Fibroblast of lung (primary cell): ENCODE measurements around the gene SLC39A8. TPM values are rescaled to one million over a fixed set of nuclear protein-coding genes. Genes with fewer than 3 reads are reported as not detected.

Experiments used
- DNase-seq, 2 donors: peaks; one replicate each; pipeline versions ENCODE4 v3.0.0 to v3.0.0-alpha.2; 2010; ENCODE audit warnings: low read depth in 2 of 2
- H2AFZ ChIP-seq: 2 replicates; pipeline ENCODE4 v1.5.1; 2012; ENCODE audit warnings: low read length, control low read depth, inconsistent platforms
- H3K27ac ChIP-seq: 2 replicates; pipeline ENCODE4 v1.5.1; 2011; ENCODE audit warnings: low read length, control low read depth; ENCODE audit not compliant: insufficient read depth
- H3K27me3 ChIP-seq: 2 replicates; pipeline ENCODE4 v1.5.1; 2011; ENCODE audit warnings: mild to moderate bottlenecking, low read length; ENCODE audit not compliant: control insufficient read depth, insufficient read depth
- H3K36me3 ChIP-seq: 2 replicates; pipeline ENCODE4 v1.5.1; 2011; ENCODE audit warnings: low read length; ENCODE audit not compliant: control insufficient read depth, insufficient read depth
- H3K4me1 ChIP-seq: 2 replicates; pipeline ENCODE4 v1.5.1; 2011; ENCODE audit warnings: low read length; ENCODE audit not compliant: control insufficient read depth, insufficient read depth; ENCODE audit errors: extremely low read depth
- H3K4me2 ChIP-seq: 2 replicates; pipeline ENCODE4 v1.5.1; 2011; ENCODE audit warnings: low read length, control low read depth; ENCODE audit not compliant: insufficient read depth; ENCODE audit errors: extremely low read depth
- H3K4me3 ChIP-seq, 4 experiments: fragments of 200-600 bp in 1 of 4; sonication (generic) in 1 of 4; replicated peaks in 1 of 4; 2 replicates each; pipeline ENCODE4 v1.5.1; 2011 to 2016; ENCODE audit warnings: low read length in 4 of 4, low read depth in 3 of 4, mild to moderate bottlenecking in 3 of 4, control low read depth in 2 of 4, inconsistent platforms in 1 of 4, mixed read lengths in 1 of 4; ENCODE audit not compliant: insufficient read depth in 1 of 4; ENCODE audit errors: control extremely low read depth in 1 of 4
- H3K79me2 ChIP-seq: 2 replicates; pipeline ENCODE4 v1.5.1; 2012; ENCODE audit warnings: mild to moderate bottlenecking, low read length, inconsistent platforms; ENCODE audit not compliant: control insufficient read depth, insufficient read depth
- H3K9ac ChIP-seq: 2 replicates; pipeline ENCODE4 v1.5.1; 2011; ENCODE audit warnings: mild to moderate bottlenecking, low read length, control low read depth; ENCODE audit not compliant: insufficient read depth
- H3K9me3 ChIP-seq: 2 replicates; pipeline ENCODE4 v1.5.1; 2012; ENCODE audit warnings: low read depth, low read length; ENCODE audit not compliant: control insufficient read depth, insufficient read depth
- H4K20me1 ChIP-seq: 2 replicates; pipeline ENCODE4 v1.5.1; 2011; ENCODE audit warnings: low read length; ENCODE audit not compliant: control insufficient read depth, insufficient read depth; ENCODE audit errors: extremely low read depth
- EZH2 ChIP-seq: IDR thresholded peaks from 2 replicates; pipeline ENCODE4 v1.5.1; 2012; ENCODE audit warnings: low read length, control low read depth, mild to moderate bottlenecking; ENCODE audit errors: missing control alignments
- polyA minus RNA-seq: library from RNA; depleted of rRNA, polyadenylated mRNA; stranded (reverse); fragments of >200 nt; gene quantifications from 2 replicates; pipeline ENCODE4 v1.2.3, GENCODE V29; 2011; ENCODE audit warnings: low replicate concordance
- polyA plus RNA-seq, 2 donors: library from polyadenylated mRNA; depleted of rRNA in 1 of 2; stranded (reverse) in 1 of 2; unstranded in 1 of 2; fragments of >200 nt; gene quantifications; 2 replicates each; pipeline ENCODE4 v1.2.1, GENCODE V29; 2011 to 2012; ENCODE audit warnings: missing spikeins in 1 of 2
- total RNA-seq: library from RNA; depleted of rRNA; stranded (reverse); fragments of >200 nt; gene quantifications from 2 replicates; pipeline ENCODE4 v1.2.1, GENCODE V29; 2014
- TF ChIP-seq, protein P1 (sequence below), 2 donors: IDR thresholded peaks in 1 of 2; conservative IDR thresholded peaks in 1 of 2; 1 replicate in 1 of 2; 2 replicates in 1 of 2; pipeline ENCODE4 v1.5.1; 2011 to 2012; ENCODE audit warnings: low read length in 2 of 2, control low read depth in 1 of 2, inconsistent platforms in 1 of 2, low read depth in 1 of 2, mild to moderate bottlenecking in 1 of 2

SLC39A8 gene
- total RNA-seq (4.5 and 8.5 TPM in 2 replicates), polyA plus RNA-seq (0.72 and 1.2 TPM in 2 replicates), polyA minus RNA-seq (0.96 TPM in 1 of 2 replicates, not detected in the other)
- polyA plus RNA-seq (2012) = 0.55 and 1.0 TPM in 2 replicates

DNA sequence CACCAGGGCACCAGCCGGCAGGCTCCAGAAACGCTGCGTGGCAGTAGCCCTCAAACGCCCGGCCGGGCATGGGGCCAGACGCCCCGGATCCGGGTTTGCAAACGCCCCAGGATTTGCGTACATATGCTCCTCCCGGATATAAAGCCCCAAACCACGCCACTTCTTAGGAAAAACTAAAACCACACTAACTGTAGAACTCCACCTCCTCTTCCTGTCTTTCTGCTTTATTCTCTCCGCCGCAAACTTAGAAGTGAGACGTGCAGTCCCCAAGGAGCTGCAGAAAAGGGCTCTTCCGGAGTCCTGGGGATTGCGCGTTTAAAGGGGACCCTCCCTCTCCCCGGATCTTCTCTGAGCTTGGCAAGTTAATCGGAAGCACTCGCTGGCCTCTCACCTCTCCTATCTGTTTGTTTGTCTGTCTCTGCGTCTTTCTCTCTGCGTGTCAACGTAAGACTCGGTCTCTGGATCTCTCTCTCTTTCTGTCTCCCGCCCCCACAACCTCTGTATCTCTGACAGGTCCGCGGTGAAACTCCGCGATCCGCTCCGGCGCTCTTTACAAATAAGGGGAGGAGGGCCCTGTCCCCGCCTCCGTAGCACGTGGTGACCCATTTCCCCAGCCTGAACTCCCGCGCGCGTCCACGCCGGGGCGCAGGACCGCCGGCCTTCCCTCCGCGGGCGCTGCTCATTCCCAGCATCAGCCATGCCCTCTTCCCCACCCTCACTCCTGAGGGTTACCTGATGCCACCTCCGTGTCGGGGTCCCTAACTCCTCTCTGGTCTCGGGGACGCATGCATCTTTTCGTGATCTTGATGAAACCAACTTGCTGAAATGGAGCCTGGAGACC, at the start of gene SLC39A8:
Gene SLC39A8, minus strand, starts transcription at position 529 of the 841 bp plus-strand sequence. CDS start 820 bp downstream, outside the sequence.
- peak within 1 kb of the TSS; percentile 98 for H2AFZ ChIP-seq
- peak within 1 kb of the TSS; percentile 27 for H3K9ac ChIP-seq
- H3K4me1 ChIP-seq = no peaks in the 10 kb centered on the region
- H3K27ac ChIP-seq = no peak within 1 kb of the TSS
- H3K9me3 ChIP-seq = no peaks in the 10 kb centered on the region
- H3K4me3 ChIP-seq = peak within 1 kb of the TSS; percentile 75 to 90 (median 78)
- H3K79me2 ChIP-seq = no peaks in the 10 kb centered on the region
- H3K36me3 ChIP-seq = no peaks in the 10 kb centered on the region
- H3K27me3 ChIP-seq = peaks cover 2% of the 10 kb centered on the region
- H4K20me1 ChIP-seq = no peaks in the 10 kb centered on the region
- H3K4me2 ChIP-seq = peak within 1 kb of the TSS; percentile 98
- TF ChIP-seq EZH2 = no peak
- TF ChIP-seq, protein P1, sequence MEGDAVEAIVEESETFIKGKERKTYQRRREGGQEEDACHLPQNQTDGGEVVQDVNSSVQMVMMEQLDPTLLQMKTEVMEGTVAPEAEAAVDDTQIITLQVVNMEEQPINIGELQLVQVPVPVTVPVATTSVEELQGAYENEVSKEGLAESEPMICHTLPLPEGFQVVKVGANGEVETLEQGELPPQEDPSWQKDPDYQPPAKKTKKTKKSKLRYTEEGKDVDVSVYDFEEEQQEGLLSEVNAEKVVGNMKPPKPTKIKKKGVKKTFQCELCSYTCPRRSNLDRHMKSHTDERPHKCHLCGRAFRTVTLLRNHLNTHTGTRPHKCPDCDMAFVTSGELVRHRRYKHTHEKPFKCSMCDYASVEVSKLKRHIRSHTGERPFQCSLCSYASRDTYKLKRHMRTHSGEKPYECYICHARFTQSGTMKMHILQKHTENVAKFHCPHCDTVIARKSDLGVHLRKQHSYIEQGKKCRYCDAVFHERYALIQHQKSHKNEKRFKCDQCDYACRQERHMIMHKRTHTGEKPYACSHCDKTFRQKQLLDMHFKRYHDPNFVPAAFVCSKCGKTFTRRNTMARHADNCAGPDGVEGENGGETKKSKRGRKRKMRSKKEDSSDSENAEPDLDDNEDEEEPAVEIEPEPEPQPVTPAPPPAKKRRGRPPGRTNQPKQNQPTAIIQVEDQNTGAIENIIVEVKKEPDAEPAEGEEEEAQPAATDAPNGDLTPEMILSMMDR (conservative IDR thresholded peaks at IDR 0.05 in 1 of 2, IDR thresholded peaks at IDR 0.05 in 1 of 2; ENCODE audit: low read depth in 1 of 2, low read length in 2 of 2) = peak; percentile 64 to 73
- peak; percentile 66 to 84 for DNase-seq

DNA sequence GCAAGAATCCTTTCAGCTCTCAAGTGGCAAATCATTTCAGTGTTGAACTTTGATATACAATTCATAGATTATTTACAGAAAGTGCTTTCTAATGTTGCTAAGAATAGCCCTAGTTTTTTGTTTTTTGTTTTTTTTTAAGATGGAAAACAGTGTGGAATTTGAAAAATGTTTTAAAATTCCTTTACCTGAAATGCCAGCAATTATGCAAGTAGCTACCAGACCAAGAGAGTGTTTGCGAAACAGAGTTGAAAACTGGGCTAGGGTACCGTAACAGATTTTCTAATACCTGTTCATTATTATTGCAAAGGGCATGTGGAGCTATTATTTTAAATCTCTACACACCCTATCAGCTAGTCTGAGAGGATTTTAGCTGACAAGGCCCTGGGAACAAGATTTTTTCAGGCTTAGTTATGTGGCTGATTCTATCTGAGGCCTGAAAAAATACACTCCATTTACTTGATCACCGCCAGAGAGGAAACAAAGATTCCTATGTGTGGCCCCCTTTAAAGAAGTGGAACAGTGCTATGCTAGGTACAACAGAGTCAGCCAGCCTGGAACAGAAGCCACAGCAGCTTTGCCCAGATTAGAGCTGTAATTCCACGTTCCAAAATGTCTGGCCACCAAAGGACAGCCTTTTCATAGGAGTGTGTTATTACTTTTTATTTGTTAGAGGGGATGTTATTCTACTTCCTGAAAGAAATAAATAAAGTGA, 46.9 kb upstream of the SLC39A8 start:
- H3K9me3 ChIP-seq = no peaks in the 10 kb centered on the region
- H3K4me2 ChIP-seq = no peak overlapping the region
- DNase-seq = no peak
- H4K20me1 ChIP-seq = no peaks in the 10 kb centered on the region
- no peak overlapping the region for H3K4me3 ChIP-seq
- no peak overlapping the region for H3K9ac ChIP-seq
- no peak overlapping the region for H3K27ac ChIP-seq
- TF ChIP-seq, protein P1 (conservative IDR thresholded peaks at IDR 0.05 in 1 of 2, IDR thresholded peaks at IDR 0.05 in 1 of 2; ENCODE audit: low read depth in 1 of 2, low read length in 2 of 2) = no peak
- TF ChIP-seq EZH2 = no peak
- H3K4me1 ChIP-seq = no peaks in the 10 kb centered on the region
- no peaks in the 10 kb centered on the region for H3K79me2 ChIP-seq
- no peaks in the 10 kb centered on the region for H3K36me3 ChIP-seq
- no peaks in the 10 kb centered on the region for H3K27me3 ChIP-seq
- no peak overlapping the region for H2AFZ ChIP-seq

DNA sequence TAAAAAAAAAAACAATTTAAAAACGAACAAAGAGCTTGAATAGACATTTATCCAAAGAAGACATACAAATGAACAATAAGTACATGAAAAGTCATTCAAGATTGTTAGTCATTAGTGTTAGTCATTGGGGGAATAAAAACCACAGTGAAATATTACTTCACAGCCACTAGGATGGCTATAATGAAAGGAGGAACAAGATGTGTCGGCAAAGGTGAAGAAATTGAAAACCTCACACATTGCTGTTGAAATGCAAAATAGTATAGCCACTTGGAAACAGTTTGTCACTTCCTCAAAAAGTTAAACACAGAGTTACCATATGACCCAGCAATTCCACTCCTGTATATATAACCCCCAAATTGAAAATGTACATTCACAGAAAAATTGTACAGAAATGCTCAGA, 45.2 kb upstream of the SLC39A8 start:
- Histone ChIP-seq H3K27me3 (no peaks in the 10 kb centered on the region), H3K4me2 (no peak overlapping the region), H3K9me3 (no peaks in the 10 kb centered on the region), H3K9ac (no peak overlapping the region), H3K36me3 (no peaks in the 10 kb centered on the region), H3K4me3 (no peak overlapping the region), H3K79me2 (no peaks in the 10 kb centered on the region), H4K20me1 (no peaks in the 10 kb centered on the region), H3K4me1 (no peaks in the 10 kb centered on the region), H3K27ac (no peak overlapping the region), H2AFZ (no peak overlapping the region)
- DNase-seq = peak in 1 of 2 donors; percentile 79
- TF ChIP-seq, protein P1 (conservative IDR thresholded peaks at IDR 0.05 in 1 of 2, IDR thresholded peaks at IDR 0.05 in 1 of 2; ENCODE audit: low read depth in 1 of 2, low read length in 2 of 2) = no peak
- TF ChIP-seq EZH2 = no peak
